ENCODE measurements around the gene HCLS1.

The HCLS1 gene

GRCh38 chr3:121630355-121630754 lies 30.3 kb downstream of the HCLS1 start:
- TF ChIP-seq CTCF (conservative IDR thresholded peaks at IDR 0.05) = no peak
- no peak overlapping the region for H3K27ac ChIP-seq

- TF ChIP-seq CTCF (conservative IDR thresholded peaks at IDR 0.05) = no peak
- H3K27ac ChIP-seq = no peak overlapping the region
Observed at GRCh38 chr3:121629601-121630000, 31.1 kb downstream of the HCLS1 start.

GRCh38 chr3:121627622-121628021 lies 33.1 kb downstream of the HCLS1 start:
- no peak for TF ChIP-seq CTCF (conservative IDR thresholded peaks at IDR 0.05)

GRCh38 chr3:121627211-121627610 lies 33.5 kb downstream of the HCLS1 start:
- no peak for TF ChIP-seq CTCF (conservative IDR thresholded peaks at IDR 0.05)
- no peak overlapping the region for H3K27ac ChIP-seq

More at GRCh38 chr3:121627622-121628021, 33.1 kb downstream of the HCLS1 start:
- no peak overlapping the region for H3K27ac ChIP-seq

- no peak overlapping the region for H3K27ac ChIP-seq
- TF ChIP-seq CTCF (conservative IDR thresholded peaks at IDR 0.05) = no peak
Observed at GRCh38 chr3:121626495-121626894, 34.2 kb downstream of the HCLS1 start.

- H3K27ac ChIP-seq = no peak overlapping the region
- TF ChIP-seq CTCF (conservative IDR thresholded peaks at IDR 0.05) = no peak
Observed at GRCh38 chr3:121624147-121624899, 36.4 kb downstream of the HCLS1 start.

- H3K27ac ChIP-seq = no peak overlapping the region
- no peak for TF ChIP-seq CTCF (conservative IDR thresholded peaks at IDR 0.05)
Observed at GRCh38 chr3:121621491-121621890, 39.2 kb downstream of the HCLS1 start.

Data from VCaP (cell line).